Non-pigmented ciliary epithelial cell (primary cell): ENCODE results near the gene DLGAP3.
"Not testable (repeated sequence)": the region's sequence is repeated elsewhere in the genome, so short reads cannot be mapped to it uniquely, and the experiment has no call there.

Experiments
- DNase-seq: peaks from one replicate; pipeline ENCODE4 v3.0.0-alpha.2; 2010; ENCODE audit warnings: low read depth

Gene DLGAP3

GRCh38 chr1:34833711-34834110 is 95.7 kb downstream of the DLGAP3 start:
- DNase-seq = no peak

- no peak for DNase-seq
Measured at GRCh38 chr1:34831721-34832246, 97.7 kb downstream of the DLGAP3 start.

- no peak for DNase-seq
Measured at GRCh38 chr1:34829250-34829649, 100.2 kb downstream of the DLGAP3 start.

GRCh38 chr1:34828611-34829010 is 100.8 kb downstream of the DLGAP3 start:
- no peak for DNase-seq

GRCh38 chr1:34827341-34827941 is 102.0 kb downstream of the DLGAP3 start:
- no peak for DNase-seq

- DNase-seq = no peak
Measured at GRCh38 chr1:34825455-34826091, 103.9 kb downstream of the DLGAP3 start.

GRCh38 chr1:34824817-34825454 is 104.5 kb downstream of the DLGAP3 start:
- no peak for DNase-seq

- DNase-seq = no peak
Measured at GRCh38 chr1:34822202-34822601, 107.2 kb downstream of the DLGAP3 start.

- not testable (repeated sequence) for DNase-seq
Measured at GRCh38 chr1:34818862-34819261, 110.6 kb downstream of the DLGAP3 start.

- no peak for DNase-seq
Measured at GRCh38 chr1:34816778-34817177, 112.7 kb downstream of the DLGAP3 start.

GRCh38 chr1:34816332-34816731 is 113.1 kb downstream of the DLGAP3 start:
- DNase-seq = no peak
